IMR-90 (cell line): ENCODE measurements around the gene TNS1.

ENCODE experiments used
- BHLHE40 ChIP-seq: fragments of 150-350 bp; IDR thresholded peaks from 2 replicates; pipeline ENCODE4 v1.6.1; 2016; ENCODE audit warnings: mild to moderate bottlenecking, low read depth, low read length
- CEBPB ChIP-seq: IDR thresholded peaks from 2 replicates; pipeline ENCODE4 v1.6.1; 2012; ENCODE audit warnings: low read depth, low read length, improper control_type of control experiment
- MAFK ChIP-seq: IDR thresholded peaks from 2 replicates; pipeline ENCODE4 v1.6.1; 2012; ENCODE audit warnings: low read depth, low read length, improper control_type of control experiment
- MAZ ChIP-seq: IDR thresholded peaks from 2 replicates; pipeline ENCODE4 v1.6.1; 2012; ENCODE audit warnings: low read depth, mild to moderate bottlenecking, low read length, improper control_type of control experiment, moderate library complexity, borderline replicate concordance
- NFE2L2 ChIP-seq: fragments of 150-350 bp; IDR thresholded peaks from 2 replicates; pipeline ENCODE4 v1.6.1; 2016; ENCODE audit warnings: low read depth, mild to moderate bottlenecking, low read length
- POLR2A ChIP-seq: IDR thresholded peaks from 2 replicates; pipeline ENCODE4 v1.6.1; 2012; ENCODE audit warnings: mild to moderate bottlenecking, low read depth, low read length
- RAD21 ChIP-seq: IDR thresholded peaks from 2 replicates; pipeline ENCODE4 v1.6.1; 2012; ENCODE audit warnings: low read length, improper control_type of control experiment
- RCOR1 ChIP-seq: IDR thresholded peaks from 2 replicates; pipeline ENCODE4 v1.6.1; 2012; ENCODE audit warnings: mild to moderate bottlenecking, low read length, improper control_type of control experiment; ENCODE audit not compliant: insufficient replicate concordance
- RFX5 ChIP-seq: IDR thresholded peaks from 2 replicates; pipeline ENCODE4 v1.8.0; 2012; ENCODE audit warnings: low read depth, mild to moderate bottlenecking, low read length, moderate library complexity
- TF ChIP-seq, protein P1 (sequence below): conservative IDR thresholded peaks from 2 replicates; pipeline ENCODE4 v1.5.1; 2012; ENCODE audit warnings: mild to moderate bottlenecking, low read depth, low read length, improper control_type of control experiment
- TF ChIP-seq, protein P2 (sequence below): fragments of 150-350 bp; IDR thresholded peaks from 2 replicates; pipeline ENCODE4 v1.6.1; 2017; ENCODE audit warnings: mild to moderate bottlenecking, antibody characterized with exemption, low read length, low read depth
- TF ChIP-seq, protein P3 (sequence below): fragments of 150-350 bp; IDR thresholded peaks from 2 replicates; pipeline ENCODE4 v1.6.1; 2016; ENCODE audit warnings: low read depth, mild to moderate bottlenecking, low read length, moderate library complexity, borderline replicate concordance

DNA sequence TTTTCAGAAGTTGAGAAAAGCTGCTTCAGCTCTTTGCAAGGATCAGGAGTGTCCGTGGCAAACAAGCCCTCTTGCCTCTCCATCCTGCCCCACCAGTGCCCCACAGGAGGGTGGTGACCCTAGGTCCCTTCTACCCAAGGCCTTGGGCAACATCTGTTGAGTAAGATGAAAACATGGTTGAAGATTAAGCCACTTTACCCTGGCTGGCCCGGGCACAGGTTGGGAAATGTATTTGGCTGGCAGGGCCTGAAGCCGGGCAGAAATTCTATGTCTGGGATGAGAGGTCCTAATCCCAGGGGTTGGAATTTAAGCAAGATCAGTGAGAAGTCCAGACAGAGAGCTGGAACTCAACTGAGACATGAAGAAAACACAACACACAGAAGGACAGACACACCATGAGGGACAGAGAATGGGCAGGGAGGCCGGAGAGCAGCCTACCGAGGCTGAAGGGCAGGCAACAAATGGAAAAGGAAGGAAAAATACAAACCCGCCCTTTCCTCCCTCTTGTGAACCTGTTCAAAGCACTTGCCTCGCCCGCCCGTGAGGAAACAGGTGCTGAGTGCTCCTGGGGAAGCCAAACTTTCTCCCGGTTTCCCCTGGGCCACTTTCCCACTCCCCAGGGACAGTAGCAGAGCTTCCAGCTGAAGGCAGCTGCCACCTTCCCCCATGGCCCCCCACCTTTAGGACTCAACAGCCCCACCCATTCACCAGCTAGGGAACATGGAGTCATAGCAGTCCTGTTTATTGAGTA lies 86.1 kb downstream of the TNS1 start:
- no peak for TF ChIP-seq POLR2A
- TF ChIP-seq, protein P1, sequence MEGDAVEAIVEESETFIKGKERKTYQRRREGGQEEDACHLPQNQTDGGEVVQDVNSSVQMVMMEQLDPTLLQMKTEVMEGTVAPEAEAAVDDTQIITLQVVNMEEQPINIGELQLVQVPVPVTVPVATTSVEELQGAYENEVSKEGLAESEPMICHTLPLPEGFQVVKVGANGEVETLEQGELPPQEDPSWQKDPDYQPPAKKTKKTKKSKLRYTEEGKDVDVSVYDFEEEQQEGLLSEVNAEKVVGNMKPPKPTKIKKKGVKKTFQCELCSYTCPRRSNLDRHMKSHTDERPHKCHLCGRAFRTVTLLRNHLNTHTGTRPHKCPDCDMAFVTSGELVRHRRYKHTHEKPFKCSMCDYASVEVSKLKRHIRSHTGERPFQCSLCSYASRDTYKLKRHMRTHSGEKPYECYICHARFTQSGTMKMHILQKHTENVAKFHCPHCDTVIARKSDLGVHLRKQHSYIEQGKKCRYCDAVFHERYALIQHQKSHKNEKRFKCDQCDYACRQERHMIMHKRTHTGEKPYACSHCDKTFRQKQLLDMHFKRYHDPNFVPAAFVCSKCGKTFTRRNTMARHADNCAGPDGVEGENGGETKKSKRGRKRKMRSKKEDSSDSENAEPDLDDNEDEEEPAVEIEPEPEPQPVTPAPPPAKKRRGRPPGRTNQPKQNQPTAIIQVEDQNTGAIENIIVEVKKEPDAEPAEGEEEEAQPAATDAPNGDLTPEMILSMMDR, result no peak
- no peak for TF ChIP-seq MAFK
- no peak for TF ChIP-seq CEBPB
- TF ChIP-seq BHLHE40, result no peak
- TF ChIP-seq, protein P2, sequence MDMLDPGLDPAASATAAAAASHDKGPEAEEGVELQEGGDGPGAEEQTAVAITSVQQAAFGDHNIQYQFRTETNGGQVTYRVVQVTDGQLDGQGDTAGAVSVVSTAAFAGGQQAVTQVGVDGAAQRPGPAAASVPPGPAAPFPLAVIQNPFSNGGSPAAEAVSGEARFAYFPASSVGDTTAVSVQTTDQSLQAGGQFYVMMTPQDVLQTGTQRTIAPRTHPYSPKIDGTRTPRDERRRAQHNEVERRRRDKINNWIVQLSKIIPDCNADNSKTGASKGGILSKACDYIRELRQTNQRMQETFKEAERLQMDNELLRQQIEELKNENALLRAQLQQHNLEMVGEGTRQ, result no peak
- TF ChIP-seq MAZ, result no peak
- TF ChIP-seq, protein P3, sequence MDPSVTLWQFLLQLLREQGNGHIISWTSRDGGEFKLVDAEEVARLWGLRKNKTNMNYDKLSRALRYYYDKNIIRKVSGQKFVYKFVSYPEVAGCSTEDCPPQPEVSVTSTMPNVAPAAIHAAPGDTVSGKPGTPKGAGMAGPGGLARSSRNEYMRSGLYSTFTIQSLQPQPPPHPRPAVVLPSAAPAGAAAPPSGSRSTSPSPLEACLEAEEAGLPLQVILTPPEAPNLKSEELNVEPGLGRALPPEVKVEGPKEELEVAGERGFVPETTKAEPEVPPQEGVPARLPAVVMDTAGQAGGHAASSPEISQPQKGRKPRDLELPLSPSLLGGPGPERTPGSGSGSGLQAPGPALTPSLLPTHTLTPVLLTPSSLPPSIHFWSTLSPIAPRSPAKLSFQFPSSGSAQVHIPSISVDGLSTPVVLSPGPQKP, result no peak
- no peak for TF ChIP-seq RCOR1
- TF ChIP-seq RFX5, result no peak
- TF ChIP-seq RAD21, result no peak
- no peak for TF ChIP-seq NFE2L2
